Measurements from ENCODE around the gene SCN3A.
A peak's percentile ranks its signal among the peaks of the same experiment; 100 is the strongest.

The SCN3A gene

GRCh38 chr2:165203689-165204559 is at the start of gene SCN3A:
SCN3A (minus strand) TSS chr2:165204050; CDS start chr2:165176394, 27,656 bp downstream.
- peak; percentile 57 for DNase-seq

GRCh38 chr2:165253178-165253577 is 49.3 kb upstream of the SCN3A start:
- no peak for DNase-seq

- DNase-seq, result no peak
These were observed 47.5 kb upstream of the SCN3A start for GRCh38 chr2:165251366-165251765.

GRCh38 chr2:165248238-165248637 is 44.4 kb upstream of the SCN3A start:
- DNase-seq, result no peak

GRCh38 chr2:165245081-165245793 is 41.4 kb upstream of the SCN3A start:
- no peak for DNase-seq

- no peak for DNase-seq
These were observed 37.1 kb upstream of the SCN3A start for GRCh38 chr2:165240916-165241315.

- no peak for DNase-seq
These were observed 36.1 kb upstream of the SCN3A start for GRCh38 chr2:165239856-165240515.

GRCh38 chr2:165239230-165239629 is 35.4 kb upstream of the SCN3A start, which contains the start of gene SCN2A:
SCN2A (plus strand) TSS chr2:165239414; CDS start chr2:165295824, 56,410 bp downstream.
- DNase-seq, result peak; percentile 52

- no peak for DNase-seq
These were observed 34.4 kb upstream of the SCN3A start for GRCh38 chr2:165238295-165238694.

- no peak for DNase-seq
These were observed 33.2 kb upstream of the SCN3A start for GRCh38 chr2:165237056-165237455.

GRCh38 chr2:165227571-165227970 is 23.7 kb upstream of the SCN3A start:
- no peak for DNase-seq

- DNase-seq, result no peak
These were observed 21.1 kb upstream of the SCN3A start for GRCh38 chr2:165224941-165225340.

GRCh38 chr2:165219481-165219880 is 15.6 kb upstream of the SCN3A start:
- DNase-seq, result no peak

GRCh38 chr2:165214093-165214492 is 10.2 kb upstream of the SCN3A start:
- DNase-seq, result no peak

GRCh38 chr2:165208094-165208493 is 4.2 kb upstream of the SCN3A start:
- DNase-seq, result no peak

GRCh38 chr2:165205865-165206264 is 2.0 kb upstream of the SCN3A start:
- no peak for DNase-seq

GRCh38 chr2:165202239-165202638 is 1.6 kb downstream of the SCN3A start:
- DNase-seq, result no peak

- DNase-seq, result no peak
These were observed 5.7 kb downstream of the SCN3A start for GRCh38 chr2:165198181-165198580.

- DNase-seq, result no peak
These were observed 6.5 kb downstream of the SCN3A start for GRCh38 chr2:165197346-165197745.

- DNase-seq, result no peak
These were observed 7.4 kb downstream of the SCN3A start for GRCh38 chr2:165196411-165196810.

GRCh38 chr2:165193178-165193777 is 10.6 kb downstream of the SCN3A start:
- DNase-seq, result peak; percentile 70

- no peak for DNase-seq
These were observed 11.1 kb downstream of the SCN3A start for GRCh38 chr2:165192729-165193128.

- DNase-seq, result no peak
These were observed 12.6 kb downstream of the SCN3A start for GRCh38 chr2:165191096-165191728.
